HepG2 (cell line): ENCODE data around the gene LARP1. TPM values are rescaled to one million over a fixed set of nuclear protein-coding genes. Genes with fewer than 3 reads are reported as not detected.

Source experiments
- CEBPB ChIP-seq: IDR thresholded peaks from 2 replicates; pipeline ENCODE4 v1.6.1; 2011; ENCODE audit warnings: low read depth, low read length, improper control_type of control experiment, borderline replicate concordance
- FOSL1 ChIP-seq: sonication (generic); formaldehyde crosslinking; IDR thresholded peaks from 2 replicates; pipeline ENCODE4 v1.9.0; 2021; ENCODE audit warnings: missing genetic modification reagents, borderline replicate concordance
- HNRNPLL ChIP-seq: fragments of 200-400 bp; formaldehyde crosslinking; IDR thresholded peaks from 2 replicates; pipeline ENCODE4 v1.6.1; 2017; ENCODE audit warnings: mild to moderate bottlenecking, low read depth, low read length; ENCODE audit not compliant: poor library complexity, severe bottlenecking
- HOMEZ ChIP-seq: IDR thresholded peaks from 2 replicates; pipeline ENCODE4 v1.6.1; 2016; ENCODE audit warnings: low read depth
- LRRFIP1 ChIP-seq: sonication (generic); formaldehyde crosslinking; conservative IDR thresholded peaks from 2 replicates; pipeline ENCODE4 v1.4.0; 2020; ENCODE audit warnings: missing genetic modification reagents
- MEIS2 ChIP-seq: sonication (generic); formaldehyde crosslinking; IDR thresholded peaks from 2 replicates; pipeline ENCODE4 v1.9.0; 2021; ENCODE audit warnings: mild to moderate bottlenecking, missing genetic modification reagents
- SOX13 ChIP-seq, 3 experiments: fragments of 450-650 bp in 1 of 3; sonication (generic) in 1 of 3; formaldehyde crosslinking in 1 of 3; IDR thresholded peaks in 2 of 3; conservative IDR thresholded peaks in 1 of 3; 2 replicates each; pipeline versions ENCODE4 v1.5.0 to v1.6.1; 2016 to 2020; ENCODE audit warnings: antibody characterized with exemption in 1 of 3, mild to moderate bottlenecking in 1 of 3, missing compliant biosample characterization in 1 of 3, missing genetic modification reagents in 1 of 3, moderate library complexity in 1 of 3
- ZNF17 ChIP-seq: sonication (generic); formaldehyde crosslinking; IDR thresholded peaks from 2 replicates; pipeline ENCODE4 v1.5.0; 2020; ENCODE audit warnings: mild to moderate bottlenecking, missing genetic modification reagents
- ZNF225 ChIP-seq: sonication (generic); formaldehyde crosslinking; IDR thresholded peaks from 2 replicates; pipeline ENCODE4 v1.4.0; 2020; ENCODE audit warnings: mild to moderate bottlenecking, missing genetic modification reagents
- ZNF230 ChIP-seq: sonication (generic); formaldehyde crosslinking; IDR thresholded peaks from 2 replicates; pipeline ENCODE4 v1.4.0; 2020; ENCODE audit warnings: mild to moderate bottlenecking, missing genetic modification reagents
- ZNF263 ChIP-seq: sonication (generic); formaldehyde crosslinking; IDR thresholded peaks from 2 replicates; pipeline ENCODE4 v1.4.0; 2020; ENCODE audit warnings: missing genetic modification reagents
- ZNF557 ChIP-seq: sonication (generic); formaldehyde crosslinking; IDR thresholded peaks from 2 replicates; pipeline ENCODE4 v1.4.0; 2020; ENCODE audit warnings: missing genetic modification reagents
- ZNF619 ChIP-seq: sonication (generic); formaldehyde crosslinking; IDR thresholded peaks from 2 replicates; pipeline ENCODE4 v1.4.0; 2020; ENCODE audit warnings: mild to moderate bottlenecking, missing genetic modification reagents
- ZSCAN29 ChIP-seq: sonication (generic); formaldehyde crosslinking; conservative IDR thresholded peaks from 2 replicates; pipeline ENCODE4 v1.4.0; 2020; ENCODE audit warnings: mild to moderate bottlenecking, missing genetic modification reagents
- polyA plus RNA-seq, 8 experiments: library from polyadenylated mRNA; depleted of rRNA in 3 of 8; stranded (reverse) in 7 of 8; unstranded in 1 of 8; fragments of >200 nt; fragmentation: Illumina TruSeq in 4 of 8; extraction: Trizol in 4 of 8; gene quantifications; 2 replicates each; pipeline versions ENCODE4 v1.2.1 to v1.2.3, GENCODE V29; 2011 to 2016; ENCODE audit warnings: low read depth in 4 of 8, missing spikeins in 1 of 8, mixed read lengths in 1 of 8; ENCODE audit not compliant: insufficient read depth in 1 of 8
- total RNA-seq, 5 experiments: library from RNA; depleted of rRNA; stranded (reverse); fragments of >200 nt; fragmentation: Illumina TruSeq; extraction: Trizol; gene quantifications; 2 replicates each; pipeline ENCODE4 v1.2.3, GENCODE V29; 2016; ENCODE audit warnings: low read depth in 1 of 5
- TF ChIP-seq, protein P1 (sequence below): IDR thresholded peaks from 2 replicates; pipeline ENCODE4 v1.6.1; 2016; ENCODE audit warnings: low read depth, missing genetic modification reagents, missing compliant biosample characterization
- TF ChIP-seq, protein P2 (sequence below): sonication (generic); formaldehyde crosslinking; IDR thresholded peaks from 2 replicates; pipeline ENCODE4 v1.5.1; 2020; ENCODE audit warnings: mild to moderate bottlenecking, missing genetic modification reagents, borderline replicate concordance

LARP1 gene
- total and polyA plus RNA-seq, 2 of the 13 experiments (the other 11 are each of a cell fraction or from before 2014, with no cell fraction given): 45.2 to 61.4 TPM

GRCh38 chr5:154842689-154843530 lies 87.7 kb downstream of the LARP1 start (continued):
- TF ChIP-seq LRRFIP1: no peak
- TF ChIP-seq FOSL1 (CRISPR knock-in tag): no peak
- TF ChIP-seq MEIS2 (CRISPR knock-in tag): peak; percentile 72
- TF ChIP-seq HOMEZ (CRISPR knock-in tag): no peak; the same call in 1 of the 2 replicates
- TF ChIP-seq, protein P1, sequence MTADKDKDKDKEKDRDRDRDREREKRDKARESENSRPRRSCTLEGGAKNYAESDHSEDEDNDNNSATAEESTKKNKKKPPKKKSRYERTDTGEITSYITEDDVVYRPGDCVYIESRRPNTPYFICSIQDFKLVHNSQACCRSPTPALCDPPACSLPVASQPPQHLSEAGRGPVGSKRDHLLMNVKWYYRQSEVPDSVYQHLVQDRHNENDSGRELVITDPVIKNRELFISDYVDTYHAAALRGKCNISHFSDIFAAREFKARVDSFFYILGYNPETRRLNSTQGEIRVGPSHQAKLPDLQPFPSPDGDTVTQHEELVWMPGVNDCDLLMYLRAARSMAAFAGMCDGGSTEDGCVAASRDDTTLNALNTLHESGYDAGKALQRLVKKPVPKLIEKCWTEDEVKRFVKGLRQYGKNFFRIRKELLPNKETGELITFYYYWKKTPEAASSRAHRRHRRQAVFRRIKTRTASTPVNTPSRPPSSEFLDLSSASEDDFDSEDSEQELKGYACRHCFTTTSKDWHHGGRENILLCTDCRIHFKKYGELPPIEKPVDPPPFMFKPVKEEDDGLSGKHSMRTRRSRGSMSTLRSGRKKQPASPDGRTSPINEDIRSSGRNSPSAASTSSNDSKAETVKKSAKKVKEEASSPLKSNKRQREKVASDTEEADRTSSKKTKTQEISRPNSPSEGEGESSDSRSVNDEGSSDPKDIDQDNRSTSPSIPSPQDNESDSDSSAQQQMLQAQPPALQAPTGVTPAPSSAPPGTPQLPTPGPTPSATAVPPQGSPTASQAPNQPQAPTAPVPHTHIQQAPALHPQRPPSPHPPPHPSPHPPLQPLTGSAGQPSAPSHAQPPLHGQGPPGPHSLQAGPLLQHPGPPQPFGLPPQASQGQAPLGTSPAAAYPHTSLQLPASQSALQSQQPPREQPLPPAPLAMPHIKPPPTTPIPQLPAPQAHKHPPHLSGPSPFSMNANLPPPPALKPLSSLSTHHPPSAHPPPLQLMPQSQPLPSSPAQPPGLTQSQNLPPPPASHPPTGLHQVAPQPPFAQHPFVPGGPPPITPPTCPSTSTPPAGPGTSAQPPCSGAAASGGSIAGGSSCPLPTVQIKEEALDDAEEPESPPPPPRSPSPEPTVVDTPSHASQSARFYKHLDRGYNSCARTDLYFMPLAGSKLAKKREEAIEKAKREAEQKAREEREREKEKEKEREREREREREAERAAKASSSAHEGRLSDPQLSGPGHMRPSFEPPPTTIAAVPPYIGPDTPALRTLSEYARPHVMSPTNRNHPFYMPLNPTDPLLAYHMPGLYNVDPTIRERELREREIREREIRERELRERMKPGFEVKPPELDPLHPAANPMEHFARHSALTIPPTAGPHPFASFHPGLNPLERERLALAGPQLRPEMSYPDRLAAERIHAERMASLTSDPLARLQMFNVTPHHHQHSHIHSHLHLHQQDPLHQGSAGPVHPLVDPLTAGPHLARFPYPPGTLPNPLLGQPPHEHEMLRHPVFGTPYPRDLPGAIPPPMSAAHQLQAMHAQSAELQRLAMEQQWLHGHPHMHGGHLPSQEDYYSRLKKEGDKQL: peak; percentile 97
- no peak for TF ChIP-seq ZNF225 (CRISPR knock-in tag)
- TF ChIP-seq ZNF263: no peak
- no peak for TF ChIP-seq ZNF557 (CRISPR knock-in tag)
- TF ChIP-seq SOX13 (IDR thresholded peaks at IDR 0.05): peak; percentile 68; the same call in 1 of the 2 replicates
- TF ChIP-seq SOX13 (CRISPR knock-in tag; conservative IDR thresholded peaks at IDR 0.05 in 1 of 2, IDR thresholded peaks at IDR 0.05 in 1 of 2): peak in 1 of 2 experiments; percentile 93; a peak in 2 of 4 replicates
- TF ChIP-seq ZNF17: no peak
- TF ChIP-seq ZNF230: no peak; the same call in 1 of the 2 replicates
- no peak for TF ChIP-seq CEBPB
- TF ChIP-seq ZSCAN29 (CRISPR knock-in tag): no peak
- TF ChIP-seq, protein P2, sequence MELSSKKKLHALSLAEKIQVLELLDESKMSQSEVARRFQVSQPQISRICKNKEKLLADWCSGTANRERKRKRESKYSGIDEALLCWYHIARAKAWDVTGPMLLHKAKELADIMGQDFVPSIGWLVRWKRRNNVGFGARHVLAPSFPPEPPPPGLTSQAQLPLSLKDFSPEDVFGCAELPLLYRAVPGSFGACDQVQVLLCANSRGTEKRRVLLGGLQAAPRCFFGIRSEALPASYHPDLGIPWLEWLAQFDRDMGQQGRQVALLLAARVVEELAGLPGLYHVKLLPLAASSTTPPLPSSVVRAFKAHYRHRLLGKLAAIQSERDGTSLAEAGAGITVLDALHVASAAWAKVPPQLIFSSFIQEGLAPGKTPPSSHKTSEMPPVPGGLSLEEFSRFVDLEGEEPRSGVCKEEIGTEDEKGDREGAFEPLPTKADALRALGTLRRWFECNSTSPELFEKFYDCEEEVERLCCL (CRISPR knock-in tag): no peak
- no peak for TF ChIP-seq ZNF619 (CRISPR knock-in tag)
- TF ChIP-seq HNRNPLL: no peak
